ENCODE measurements around the gene NABP2.
"Not testable (repeated sequence)": the region's sequence is repeated elsewhere in the genome, so short reads cannot be mapped to it uniquely, and the experiment has no call there.

NABP2 gene

DNA sequence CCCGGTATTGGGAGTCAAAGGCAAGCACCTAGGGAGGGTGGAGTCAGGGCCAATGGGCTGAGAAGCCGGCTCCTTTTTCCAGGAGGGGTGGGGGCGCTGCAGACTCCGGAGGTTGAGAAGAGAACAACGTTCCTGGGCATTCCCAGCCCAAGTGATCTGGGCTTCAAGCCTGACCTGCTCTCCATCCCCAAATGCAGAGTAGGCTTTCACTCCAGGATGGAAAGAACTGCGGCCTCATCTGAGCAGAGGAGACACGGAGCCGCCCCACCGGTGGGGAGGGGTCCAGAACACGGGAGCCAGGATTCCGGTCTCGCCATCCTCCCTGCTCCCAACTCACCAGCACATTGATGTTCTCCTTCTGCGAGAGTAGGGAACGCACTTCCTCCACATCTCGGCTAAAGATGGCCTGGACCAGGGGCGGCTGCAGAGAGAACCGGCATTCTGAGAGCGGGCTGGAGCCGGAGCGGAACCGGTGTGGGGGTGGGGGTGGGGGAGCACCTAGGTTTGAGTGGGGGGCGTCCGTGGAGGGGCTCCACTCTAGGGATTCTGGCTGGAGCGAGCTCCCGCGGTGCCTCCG, 33.4 kb downstream of the NABP2 start:
- DNase-seq (ENCODE audit: low spot score): peak; percentile 47
- TF ChIP-seq, protein P1, sequence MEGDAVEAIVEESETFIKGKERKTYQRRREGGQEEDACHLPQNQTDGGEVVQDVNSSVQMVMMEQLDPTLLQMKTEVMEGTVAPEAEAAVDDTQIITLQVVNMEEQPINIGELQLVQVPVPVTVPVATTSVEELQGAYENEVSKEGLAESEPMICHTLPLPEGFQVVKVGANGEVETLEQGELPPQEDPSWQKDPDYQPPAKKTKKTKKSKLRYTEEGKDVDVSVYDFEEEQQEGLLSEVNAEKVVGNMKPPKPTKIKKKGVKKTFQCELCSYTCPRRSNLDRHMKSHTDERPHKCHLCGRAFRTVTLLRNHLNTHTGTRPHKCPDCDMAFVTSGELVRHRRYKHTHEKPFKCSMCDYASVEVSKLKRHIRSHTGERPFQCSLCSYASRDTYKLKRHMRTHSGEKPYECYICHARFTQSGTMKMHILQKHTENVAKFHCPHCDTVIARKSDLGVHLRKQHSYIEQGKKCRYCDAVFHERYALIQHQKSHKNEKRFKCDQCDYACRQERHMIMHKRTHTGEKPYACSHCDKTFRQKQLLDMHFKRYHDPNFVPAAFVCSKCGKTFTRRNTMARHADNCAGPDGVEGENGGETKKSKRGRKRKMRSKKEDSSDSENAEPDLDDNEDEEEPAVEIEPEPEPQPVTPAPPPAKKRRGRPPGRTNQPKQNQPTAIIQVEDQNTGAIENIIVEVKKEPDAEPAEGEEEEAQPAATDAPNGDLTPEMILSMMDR (IDR thresholded peaks at IDR 0.05; ENCODE audit: extremely low read depth, missing control alignments): no peak

DNA sequence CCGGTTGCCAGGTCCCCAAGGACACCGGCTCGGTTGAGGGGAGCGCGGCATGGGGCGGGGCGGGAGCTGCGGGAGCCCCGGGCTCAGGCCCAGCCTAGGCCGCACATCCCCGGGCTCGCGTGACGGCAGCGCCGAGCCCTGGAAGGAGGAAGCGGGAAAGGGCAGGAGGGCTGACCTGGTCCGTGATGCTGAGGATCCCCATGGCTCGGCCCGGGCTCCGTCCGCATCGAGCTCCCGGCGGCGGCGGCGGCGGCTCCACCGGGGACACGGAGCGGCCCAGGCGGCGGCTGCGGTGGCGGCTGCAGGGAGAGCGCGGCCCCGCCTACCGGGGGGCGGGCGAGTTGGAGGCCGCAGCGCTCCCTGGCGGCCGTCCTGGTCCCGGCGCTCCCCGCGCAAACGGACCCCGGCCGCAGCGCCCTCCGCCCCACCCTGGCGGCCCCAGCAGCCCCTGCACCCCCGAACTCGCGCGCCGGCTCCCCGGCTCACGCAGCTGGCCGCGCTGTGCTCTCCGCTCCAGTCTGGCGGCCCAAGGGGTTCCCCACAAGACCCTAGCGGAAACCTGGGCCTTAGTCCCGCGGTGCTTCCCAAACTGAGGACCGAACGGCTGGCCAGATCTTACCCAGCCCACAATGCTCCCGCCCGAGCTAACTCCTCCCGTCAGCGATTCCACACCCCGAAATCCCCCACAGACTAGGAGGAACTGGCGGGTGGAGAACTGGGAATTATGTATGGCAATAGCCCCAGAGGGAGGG, 34.1 kb downstream of the NABP2 start, which contains the start of gene ANKRD52:
Gene ANKRD52, minus strand, starts transcription at position 317 of the 752 bp plus-strand sequence. Its CDS starts 115 bp downstream, at position 202.
- peak; percentile 99 for DNase-seq (ENCODE audit: low spot score)
- TF ChIP-seq, protein P1 (IDR thresholded peaks at IDR 0.05; ENCODE audit: extremely low read depth, missing control alignments): peak; percentile 85

DNA sequence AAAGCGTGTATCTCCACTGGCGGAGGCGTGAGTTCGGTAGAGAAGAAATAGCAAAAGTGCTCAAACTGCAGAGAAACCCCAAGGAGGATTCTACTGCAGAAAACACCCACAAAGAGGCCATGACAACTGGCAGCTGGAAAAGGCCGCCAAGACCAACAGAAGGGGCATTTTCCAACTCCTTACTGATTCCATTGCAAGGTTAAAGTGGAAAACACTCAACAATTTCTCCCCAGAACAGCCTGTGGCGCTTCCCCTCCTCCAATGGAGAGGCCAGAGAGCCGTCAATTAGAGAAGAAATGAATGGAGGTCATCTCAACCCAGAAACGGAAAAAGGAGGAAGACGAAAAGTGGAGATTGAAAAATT, 34.7 kb downstream of the NABP2 start:
- DNase-seq (ENCODE audit: low spot score): no peak
- TF ChIP-seq, protein P1 (IDR thresholded peaks at IDR 0.05; ENCODE audit: extremely low read depth, missing control alignments): no peak

DNA sequence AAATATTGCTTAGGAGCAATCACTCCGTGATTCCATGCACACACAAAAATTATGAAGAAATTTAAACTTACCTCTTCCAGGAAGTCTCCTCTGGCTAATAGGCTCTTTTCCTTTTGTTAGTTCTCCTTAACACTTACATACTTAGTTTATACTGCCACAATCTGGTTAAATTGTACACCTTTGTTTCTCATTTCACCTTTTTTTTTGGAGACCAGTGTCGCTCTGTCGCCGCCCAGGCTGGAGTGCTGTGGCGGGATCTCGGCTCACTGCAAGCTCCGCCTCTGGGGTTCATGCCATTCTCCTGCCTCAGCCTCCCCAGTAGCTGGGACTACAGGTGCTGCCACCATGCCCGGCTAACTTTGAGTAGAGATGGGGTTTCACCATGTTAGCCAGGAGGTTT, 36.2 kb downstream of the NABP2 start:
- TF ChIP-seq, protein P1 (IDR thresholded peaks at IDR 0.05; ENCODE audit: extremely low read depth, missing control alignments): no peak
- no peak for DNase-seq (ENCODE audit: low spot score)

DNA sequence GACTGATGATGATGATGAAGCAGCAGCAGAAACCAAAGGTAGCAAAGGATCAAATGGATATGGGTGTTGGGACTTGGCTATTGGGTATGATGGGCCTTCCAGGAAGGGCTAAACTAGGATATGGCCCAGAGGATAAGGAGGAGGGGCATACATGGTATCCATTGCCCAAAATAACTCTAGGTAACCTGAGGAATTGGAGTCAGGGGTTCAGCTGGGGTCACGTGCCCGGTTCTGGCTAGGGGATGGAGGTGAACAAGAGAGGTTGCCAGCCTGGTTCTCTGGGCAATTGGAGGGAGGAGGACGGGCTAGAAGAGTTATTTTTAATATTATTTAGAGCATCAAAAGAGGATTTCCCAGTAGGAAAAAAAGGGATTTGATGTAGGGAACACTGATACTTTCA, 36.8 kb downstream of the NABP2 start:
- DNase-seq (ENCODE audit: low spot score): no peak
- TF ChIP-seq, protein P1 (IDR thresholded peaks at IDR 0.05; ENCODE audit: extremely low read depth, missing control alignments): no peak

DNA sequence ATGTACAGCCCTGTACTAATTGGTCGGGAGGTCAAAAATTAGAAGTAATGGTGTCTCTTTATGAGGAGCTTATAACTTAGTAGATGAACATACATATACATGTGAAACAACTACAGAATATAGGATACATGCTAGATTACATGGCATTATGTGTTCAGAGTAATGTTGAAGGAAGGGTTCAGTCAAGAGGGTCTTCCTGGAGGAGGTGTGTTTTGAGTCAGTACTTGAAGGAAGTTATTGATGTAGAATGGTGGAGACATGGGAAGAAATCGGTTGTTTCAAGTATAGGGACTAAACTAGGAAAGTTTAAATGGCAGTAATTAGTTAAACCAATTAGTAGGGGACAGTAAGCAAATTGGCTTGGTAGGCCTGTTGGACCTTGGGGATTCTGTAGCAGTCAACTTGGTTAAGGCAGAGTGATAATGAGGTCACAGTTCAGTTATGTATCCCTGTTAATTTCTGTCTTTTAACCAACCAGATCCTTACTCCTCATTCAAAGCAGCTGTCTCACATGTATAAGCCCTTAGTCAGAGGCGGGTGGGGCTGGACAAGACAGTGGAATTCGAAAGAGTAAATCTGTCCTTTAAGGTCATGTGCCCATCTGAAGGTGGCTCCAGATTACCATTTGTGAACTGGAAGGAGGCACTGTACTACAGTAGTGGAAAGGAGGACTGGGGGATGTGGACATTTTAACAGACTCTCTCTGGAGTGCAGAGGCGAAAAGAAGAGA, 37.5 kb downstream of the NABP2 start:
- TF ChIP-seq, protein P1 (IDR thresholded peaks at IDR 0.05; ENCODE audit: extremely low read depth, missing control alignments): no peak
- DNase-seq (ENCODE audit: low spot score): no peak

DNA sequence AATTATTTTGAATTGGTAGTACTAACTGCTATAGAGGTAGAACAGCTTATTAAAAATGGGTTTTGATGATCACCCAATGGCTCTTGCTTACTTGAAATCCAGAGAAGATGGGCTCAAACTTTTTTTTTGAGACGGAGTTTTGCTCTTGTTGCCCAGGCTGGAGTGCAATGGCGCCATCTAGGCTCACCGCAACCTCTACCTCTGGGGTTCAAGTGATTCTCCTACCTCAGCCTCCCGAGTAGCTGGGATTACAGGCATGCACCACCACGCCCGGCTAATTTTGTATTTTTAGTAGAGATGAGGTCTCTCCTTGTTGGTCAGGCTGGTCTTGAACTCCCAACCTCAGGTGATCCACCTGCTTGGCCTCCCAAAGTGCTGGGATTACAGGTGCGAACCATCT, 38.8 kb downstream of the NABP2 start:
- not testable (repeated sequence) for DNase-seq (ENCODE audit: low spot score)

DNA sequence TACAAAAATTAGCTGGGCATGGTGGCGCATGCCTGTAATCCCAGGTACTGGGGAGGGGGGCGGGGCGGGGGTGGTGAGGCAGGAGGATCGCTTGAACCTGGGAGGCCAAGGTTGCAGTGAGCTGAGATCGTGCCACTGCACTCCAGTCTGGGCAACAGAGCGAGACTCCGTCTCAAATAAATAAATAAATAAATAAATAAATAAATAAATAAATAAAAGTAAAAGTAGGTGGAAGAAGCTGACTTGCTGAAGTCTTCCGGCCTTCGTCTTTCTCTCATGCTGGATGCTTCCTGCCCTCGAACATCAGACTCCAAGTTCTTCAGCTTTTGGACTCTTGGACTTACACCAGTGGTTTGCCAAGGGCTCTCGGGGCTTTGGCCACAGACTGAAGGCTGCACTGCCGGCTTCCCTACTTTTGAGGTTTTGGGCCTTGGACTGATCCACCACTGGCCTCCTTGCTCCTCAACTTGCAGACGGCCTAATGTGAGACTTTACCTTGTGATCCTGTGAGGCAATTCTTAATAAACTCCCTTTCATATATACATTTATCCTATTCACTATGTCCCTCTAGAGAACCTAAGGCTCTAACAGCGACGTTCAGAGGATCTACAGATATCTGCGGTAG, 42.0 kb downstream of the NABP2 start:
- DNase-seq (ENCODE audit: low spot score): not testable (repeated sequence)

Measured in GM20000 (cell line).